HG03280 (cell line): ENCODE measurements around the gene TBCK.
"Not testable (repeated sequence)": the region's sequence is repeated elsewhere in the genome, so short reads cannot be mapped to it uniquely, and the experiment has no call there.

Experiments used
- ATAC-seq: cut with Tn5 transposase; IDR thresholded peaks from one replicate; pipeline ENCODE4 v1.9.1; 2021; ENCODE audit warnings: mild to moderate bottlenecking, moderate library complexity; ENCODE audit not compliant: unreplicated experiment

The TBCK gene

GRCh38 chr4:106132045-106132444 lies 184.0 kb downstream of the TBCK start:
- no peak for ATAC-seq

- no peak for ATAC-seq
Measured at GRCh38 chr4:106126062-106126461, 189.9 kb downstream of the TBCK start.

- ATAC-seq: not testable (repeated sequence)
Measured at GRCh38 chr4:106119949-106120555, 196.0 kb downstream of the TBCK start.

- no peak for ATAC-seq
Measured at GRCh38 chr4:106116025-106116424, 200.0 kb downstream of the TBCK start.

GRCh38 chr4:106114270-106114669 lies 201.7 kb downstream of the TBCK start:
- no peak for ATAC-seq

GRCh38 chr4:106111778-106112469 lies 204.1 kb downstream of the TBCK start:
- not testable (repeated sequence) for ATAC-seq

DNA sequence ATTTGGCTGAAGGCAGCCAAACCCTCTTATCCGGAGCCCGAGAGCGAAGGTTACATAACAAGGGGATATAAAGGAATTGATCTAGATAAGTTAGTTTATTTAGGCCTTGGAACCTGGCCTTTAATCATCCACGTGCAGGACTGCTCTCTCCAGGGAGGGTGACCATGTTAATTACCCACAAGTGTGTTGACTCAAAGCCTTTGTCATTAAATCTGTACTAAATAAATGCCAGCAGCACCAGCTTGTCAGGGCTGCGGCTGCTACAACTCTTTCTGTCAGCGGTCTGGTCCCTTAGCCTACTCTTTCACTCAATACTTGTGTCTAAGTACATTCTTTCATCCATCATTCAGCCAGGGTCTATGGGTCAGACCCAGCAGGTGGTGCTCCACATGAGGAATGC lies 206.1 kb downstream of the TBCK start:
- no peak for ATAC-seq

DNA sequence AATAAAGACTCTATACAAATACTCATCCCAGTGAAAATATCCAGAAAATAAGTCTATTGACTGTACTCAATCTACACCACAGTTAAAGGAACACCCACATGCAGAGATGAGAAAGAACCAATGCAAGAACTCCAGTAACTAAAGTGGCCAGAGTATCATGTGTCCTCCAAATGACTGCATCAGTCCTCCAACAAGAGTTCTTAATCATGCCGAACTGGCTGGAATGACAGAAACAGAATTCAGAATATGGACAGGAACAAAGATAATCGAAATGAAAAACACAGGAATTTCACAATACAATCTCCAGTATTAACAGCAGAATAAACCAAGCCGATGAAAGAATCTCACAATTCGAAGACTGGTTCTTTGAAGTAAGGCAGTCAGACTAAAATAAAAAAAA lies 210.3 kb downstream of the TBCK start:
- no peak for ATAC-seq

DNA sequence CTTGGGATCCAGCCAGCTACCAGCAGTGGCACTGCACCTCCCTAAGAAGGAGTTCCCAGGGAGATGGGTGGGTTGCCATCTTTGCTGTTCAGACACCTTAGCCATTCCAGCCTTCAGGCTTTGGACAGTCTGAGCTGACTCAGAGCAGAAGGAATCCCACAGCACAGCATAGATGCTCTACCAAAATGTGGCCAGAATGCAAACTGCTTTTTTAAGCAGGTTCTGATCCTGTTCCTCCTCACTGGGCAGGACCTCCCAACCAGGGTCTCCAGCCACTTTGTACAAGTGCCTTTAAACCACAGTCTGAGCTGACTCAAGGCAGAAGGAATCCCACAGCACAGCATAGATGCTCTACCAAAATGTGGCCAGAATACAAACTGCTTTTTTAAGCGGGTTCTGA lies 211.7 kb downstream of the TBCK start:
- ATAC-seq: no peak

DNA sequence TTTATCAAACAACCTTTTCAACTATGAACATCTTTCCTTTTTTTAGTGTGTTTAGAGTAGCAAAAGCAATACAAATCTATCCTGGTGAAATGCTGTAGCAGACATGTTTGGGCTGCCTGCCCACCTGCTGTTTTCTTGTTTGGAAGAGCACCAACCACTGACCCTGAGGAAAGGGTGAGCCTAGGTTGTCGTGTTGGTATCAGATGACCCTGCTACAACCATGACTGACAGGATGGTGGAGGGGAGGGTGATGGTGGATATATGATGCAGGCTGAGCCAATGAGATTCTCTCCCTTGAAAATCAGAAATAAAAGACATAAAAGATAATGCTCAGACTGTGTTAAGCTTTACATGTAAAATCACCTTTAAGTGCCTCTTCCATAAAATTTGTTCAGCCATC lies 219.6 kb downstream of the TBCK start:
- ATAC-seq: no peak

DNA sequence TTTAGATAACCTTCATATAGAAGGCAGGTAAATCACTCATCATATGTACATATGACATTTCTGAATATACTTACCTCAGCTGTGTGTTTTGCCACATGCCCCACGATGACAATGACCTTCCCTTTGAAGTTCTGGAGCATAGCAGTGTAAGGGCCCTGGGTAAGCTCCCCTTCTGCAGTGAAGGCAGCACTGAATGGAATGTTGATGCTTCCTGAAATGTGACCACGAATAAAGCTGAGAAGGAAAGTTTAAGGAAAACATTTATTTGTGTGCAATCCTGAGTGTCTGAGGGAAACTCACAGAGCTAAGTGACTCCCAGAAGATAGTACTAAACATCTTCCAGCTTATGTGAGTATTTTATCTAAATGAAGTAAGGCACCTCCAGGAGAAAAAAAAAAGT lies 220.6 kb downstream of the TBCK start:
- ATAC-seq: no peak

- ATAC-seq: no peak
Measured at GRCh38 chr4:106092361-106093040, 223.5 kb downstream of the TBCK start.

DNA sequence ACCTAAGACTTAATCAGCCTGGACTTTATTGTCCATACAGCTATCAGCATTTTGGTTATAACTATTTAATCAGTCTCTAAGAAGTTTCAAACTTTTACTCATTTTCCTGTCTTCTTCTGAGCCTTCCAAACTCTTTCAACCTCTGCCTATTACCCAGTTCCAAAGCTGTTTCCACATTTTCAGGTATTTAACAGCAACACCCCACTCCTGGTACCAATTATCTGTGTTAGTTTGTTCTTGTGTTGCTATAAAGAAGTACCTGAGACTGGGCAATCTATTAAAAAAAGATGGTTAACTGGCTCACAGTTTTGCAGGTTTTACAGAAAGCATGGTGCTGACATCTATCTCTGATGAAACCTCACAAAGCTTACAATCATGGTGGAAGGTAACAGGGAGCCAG lies 225.2 kb downstream of the TBCK start:
- no peak for ATAC-seq

GRCh38 chr4:106083065-106083464 lies 232.9 kb downstream of the TBCK start:
- no peak for ATAC-seq

DNA sequence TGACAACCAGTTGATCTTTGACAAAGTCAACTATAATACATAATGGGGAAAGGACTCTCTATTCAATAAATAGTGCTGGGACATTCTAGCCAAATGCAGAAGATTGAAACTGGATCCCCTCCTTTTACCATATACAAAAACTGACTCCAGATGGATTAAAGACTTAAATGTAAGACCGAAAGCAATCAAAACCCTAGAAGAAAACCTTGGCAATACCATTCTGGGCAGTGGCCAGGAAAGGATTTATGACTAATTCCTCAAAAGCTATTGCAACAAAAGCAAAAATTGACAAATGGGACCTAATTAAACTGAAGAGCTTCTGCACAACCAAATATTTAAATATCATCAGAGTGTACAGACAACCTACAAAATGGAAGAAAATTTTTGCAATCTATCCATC lies 235.6 kb downstream of the TBCK start:
- ATAC-seq: no peak

- ATAC-seq: no peak
Measured at GRCh38 chr4:106079616-106080015, 236.4 kb downstream of the TBCK start.

DNA sequence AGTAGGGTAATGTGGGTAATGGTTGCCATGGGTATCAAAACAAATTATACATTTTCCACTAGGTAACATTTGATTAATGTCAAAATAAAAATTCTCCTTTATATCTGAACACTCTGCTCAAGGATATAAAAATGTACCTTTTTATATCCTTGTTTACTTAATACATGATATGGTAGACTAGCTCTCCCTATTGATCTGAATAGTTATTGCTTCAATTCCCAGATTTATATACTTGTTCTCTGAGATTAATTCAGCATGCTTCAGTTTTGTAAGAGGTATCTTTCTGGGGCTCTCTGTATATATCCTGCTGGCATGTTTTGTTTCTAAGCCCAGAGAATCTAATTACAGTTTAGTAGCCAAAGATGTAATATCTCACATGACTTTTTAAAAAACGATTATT lies 251.0 kb downstream of the TBCK start:
- ATAC-seq: no peak

DNA sequence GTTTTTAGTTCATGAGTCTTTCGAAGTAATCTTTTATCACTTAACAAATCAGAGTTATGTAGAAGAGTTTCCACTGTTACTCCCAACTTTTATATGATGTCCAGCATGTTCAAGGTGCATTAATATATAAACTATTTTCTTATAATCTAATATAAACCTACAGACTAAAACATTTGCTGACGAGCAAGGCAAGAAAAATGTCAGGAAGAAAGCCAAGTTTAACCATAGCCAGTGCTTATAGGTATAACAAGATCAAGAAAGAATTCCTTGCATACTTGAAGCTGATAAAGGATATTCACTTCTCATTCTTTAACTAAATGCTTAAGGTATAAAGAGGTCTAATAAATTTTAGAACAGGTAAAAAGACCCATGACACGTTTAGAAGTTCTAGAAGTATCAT lies 253.0 kb downstream of the TBCK start:
- ATAC-seq: no peak

GRCh38 chr4:106062452-106062875 lies 253.5 kb downstream of the TBCK start:
- no peak for ATAC-seq

- ATAC-seq: no peak
Measured at GRCh38 chr4:106058921-106059320, 257.1 kb downstream of the TBCK start.

- ATAC-seq: no peak
Measured at GRCh38 chr4:106056914-106057313, 259.1 kb downstream of the TBCK start.

GRCh38 chr4:106051514-106051913 lies 264.5 kb downstream of the TBCK start:
- ATAC-seq: no peak
